GM19240 (cell line): ENCODE measurements around the gene BECN2.
A peak's percentile ranks its signal among the peaks of the same experiment; 100 is the strongest.
"Not testable (repeated sequence)": the region's sequence is repeated elsewhere in the genome, so short reads cannot be mapped to it uniquely, and the experiment has no call there.

Experiments
- DNase-seq: peaks from one replicate; pipeline ENCODE4 v3.0.0; 2011; ENCODE audit warnings: low spot score; ENCODE audit not compliant: insufficient read length

The BECN2 gene

DNA sequence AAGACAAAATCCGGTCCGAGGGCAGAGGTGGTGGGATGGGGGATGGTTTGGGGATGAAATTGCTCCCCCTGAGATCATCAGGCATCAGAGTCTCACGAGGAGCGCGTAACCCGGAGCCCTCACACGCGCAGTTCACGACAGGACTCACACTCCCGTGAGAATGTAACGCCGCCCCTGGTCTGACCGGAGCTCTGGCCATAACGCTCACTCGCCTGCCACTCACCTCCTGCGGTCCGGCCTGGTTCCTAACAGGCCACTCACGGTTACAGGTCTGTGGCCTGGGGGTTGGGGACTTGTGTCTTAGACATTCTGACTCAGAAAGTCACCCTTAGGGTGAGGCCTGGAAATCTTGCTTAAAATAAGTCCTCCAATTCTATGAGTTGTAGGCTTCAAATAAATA lies 21.5 kb downstream of the BECN2 start:
- DNase-seq: no peak

DNA sequence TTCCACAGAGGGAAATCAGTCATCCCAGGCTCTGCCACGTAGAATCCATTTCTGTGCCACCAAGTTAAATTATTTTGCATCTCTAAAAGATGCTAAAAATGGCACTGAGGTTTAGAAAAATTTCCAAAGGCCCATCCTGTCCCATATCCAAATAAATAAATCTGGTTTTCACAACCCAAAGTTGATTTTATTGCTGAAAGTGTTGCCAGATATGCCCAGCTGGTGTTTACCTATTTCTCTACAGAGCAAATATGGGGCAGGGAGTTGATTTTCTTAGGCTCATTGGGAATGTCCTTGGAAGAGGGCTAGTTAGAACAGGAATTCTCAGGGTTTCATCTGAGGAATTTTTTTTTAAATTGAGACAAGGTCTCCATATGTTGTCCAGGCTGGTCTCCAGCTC lies 22.4 kb downstream of the BECN2 start:
- DNase-seq: no peak

DNA sequence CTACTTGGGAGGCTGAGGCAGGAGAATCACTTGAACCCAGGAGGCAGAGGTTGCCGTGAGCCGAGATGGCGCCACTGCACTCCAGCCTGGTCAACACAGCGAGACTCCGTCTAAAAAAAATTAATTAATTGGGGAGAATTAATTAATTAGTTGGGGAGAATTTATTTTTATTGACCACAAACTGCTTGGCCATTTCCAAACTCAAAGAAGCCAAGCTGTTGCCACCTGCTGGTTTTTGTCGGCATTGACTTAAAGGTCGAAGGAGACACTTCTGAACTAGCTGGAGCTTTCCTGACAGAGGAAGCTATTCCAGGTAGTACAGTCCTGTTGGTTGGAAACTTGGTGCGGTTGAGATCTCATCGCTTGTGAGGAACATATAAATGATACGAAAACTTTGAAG lies 28.2 kb downstream of the BECN2 start:
- peak; percentile 23 for DNase-seq

DNA sequence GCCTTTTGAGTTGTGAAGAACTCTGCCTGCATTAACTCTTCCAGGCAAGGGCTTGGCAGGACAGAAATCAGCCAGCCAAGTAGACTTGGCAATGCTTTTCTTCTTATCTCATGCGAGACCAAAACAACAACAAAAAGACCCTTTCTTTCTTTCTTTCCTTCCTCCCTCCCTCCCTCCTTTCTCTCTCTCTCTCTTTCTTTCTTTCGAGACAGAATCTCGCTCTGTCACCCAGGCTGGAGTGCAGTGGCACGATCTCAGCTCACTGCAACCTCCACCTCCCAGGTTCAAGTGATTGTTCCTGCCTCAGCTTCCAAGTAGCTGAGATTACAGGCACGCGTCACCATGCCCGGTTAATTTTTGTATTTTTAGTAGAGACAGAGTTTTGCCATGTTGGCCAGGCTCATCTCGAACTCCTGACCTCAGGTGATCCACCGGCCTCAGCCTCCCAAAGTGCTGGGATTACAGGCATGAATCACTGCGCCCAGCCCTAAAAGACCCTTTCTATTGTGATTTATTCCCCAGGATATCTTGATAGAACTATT lies 30.9 kb downstream of the BECN2 start:
- not testable (repeated sequence) for DNase-seq

DNA sequence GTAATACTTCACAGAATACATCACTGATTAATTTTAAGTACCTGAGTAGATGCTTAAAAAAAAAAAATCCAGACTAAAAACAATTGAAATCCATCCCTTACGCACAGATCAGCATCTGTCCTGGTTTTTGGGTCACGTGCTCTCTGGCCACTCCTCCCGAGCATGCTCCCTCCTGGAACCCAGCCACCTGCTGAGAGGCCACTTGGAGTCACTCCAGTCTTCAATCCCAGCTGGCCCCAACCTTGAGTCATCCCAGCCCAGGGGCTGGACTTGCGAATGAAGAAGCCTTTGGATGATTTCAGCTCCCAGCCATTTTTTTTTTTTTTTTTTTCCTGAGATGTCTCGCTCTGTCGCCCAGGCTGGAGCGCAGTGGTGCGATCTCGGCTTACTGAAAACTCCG lies 32.5 kb downstream of the BECN2 start:
- no peak for DNase-seq

DNA sequence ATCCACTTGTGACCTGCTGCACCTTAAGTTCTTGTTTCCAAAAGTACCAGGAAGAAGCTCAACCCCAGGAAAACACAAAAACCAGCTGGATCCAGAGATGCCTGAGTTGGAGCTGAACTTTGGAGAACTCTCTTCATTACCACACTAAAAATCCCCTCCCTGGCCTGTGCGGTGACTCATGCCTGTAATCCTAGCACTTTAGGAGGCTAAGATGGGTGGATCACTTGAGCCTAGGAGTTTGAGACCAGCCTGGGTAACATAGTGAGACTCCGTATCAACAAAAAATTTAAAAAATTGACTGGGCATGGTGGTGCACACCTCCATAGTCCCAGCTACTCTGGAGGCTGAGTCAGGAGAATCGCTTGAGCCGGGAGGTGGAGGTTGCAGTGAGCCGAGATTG lies 35.2 kb downstream of the BECN2 start:
- no peak for DNase-seq

DNA sequence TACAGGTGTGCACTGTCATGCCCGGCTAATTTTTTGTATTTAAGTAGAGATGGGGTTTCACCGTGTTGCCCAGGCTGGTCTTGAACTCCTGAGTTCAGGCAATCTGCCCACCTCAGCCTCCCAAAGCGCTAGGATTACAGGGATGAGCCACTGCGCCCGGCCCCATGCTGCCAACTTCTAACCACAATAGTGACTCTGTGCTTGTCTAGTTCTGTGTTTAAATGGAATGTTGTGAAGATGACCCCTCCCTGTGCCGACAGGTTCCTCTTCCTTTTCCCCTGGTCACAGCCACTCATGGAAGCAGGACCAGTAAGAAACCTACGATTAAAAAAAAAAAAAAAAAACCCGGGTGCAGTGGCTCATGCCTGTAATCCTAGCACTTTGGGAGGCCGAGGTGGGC lies 36.6 kb downstream of the BECN2 start:
- no peak for DNase-seq

DNA sequence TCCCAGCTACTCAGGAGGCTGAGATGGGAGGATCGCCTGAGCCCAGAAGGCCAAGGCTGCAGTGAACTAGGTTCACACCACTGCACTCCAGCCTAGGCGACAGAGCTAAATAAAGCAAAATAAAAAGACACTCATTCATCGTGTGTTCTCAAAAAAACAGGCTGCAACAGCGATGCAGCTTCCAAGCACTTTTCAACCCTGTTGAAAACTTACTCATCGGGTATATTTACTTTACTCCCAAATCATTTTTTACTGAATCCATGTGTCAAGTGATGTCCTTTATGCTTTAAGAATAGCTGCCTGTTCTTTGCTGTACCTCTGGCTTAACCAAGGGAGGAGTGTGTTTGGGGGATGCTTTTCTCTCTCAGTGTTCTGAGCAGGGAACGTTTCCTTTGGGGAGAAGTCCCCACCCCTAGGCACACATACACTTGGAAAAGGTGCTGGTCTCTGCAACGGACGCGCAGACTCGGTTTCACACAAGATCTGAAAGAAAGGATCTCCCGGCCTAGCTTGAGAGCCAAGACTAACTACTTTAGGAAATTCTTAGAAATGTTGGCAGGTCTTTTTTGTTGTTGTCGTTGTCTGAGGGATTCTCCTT lies 39.9 kb downstream of the BECN2 start:
- no peak for DNase-seq

DNA sequence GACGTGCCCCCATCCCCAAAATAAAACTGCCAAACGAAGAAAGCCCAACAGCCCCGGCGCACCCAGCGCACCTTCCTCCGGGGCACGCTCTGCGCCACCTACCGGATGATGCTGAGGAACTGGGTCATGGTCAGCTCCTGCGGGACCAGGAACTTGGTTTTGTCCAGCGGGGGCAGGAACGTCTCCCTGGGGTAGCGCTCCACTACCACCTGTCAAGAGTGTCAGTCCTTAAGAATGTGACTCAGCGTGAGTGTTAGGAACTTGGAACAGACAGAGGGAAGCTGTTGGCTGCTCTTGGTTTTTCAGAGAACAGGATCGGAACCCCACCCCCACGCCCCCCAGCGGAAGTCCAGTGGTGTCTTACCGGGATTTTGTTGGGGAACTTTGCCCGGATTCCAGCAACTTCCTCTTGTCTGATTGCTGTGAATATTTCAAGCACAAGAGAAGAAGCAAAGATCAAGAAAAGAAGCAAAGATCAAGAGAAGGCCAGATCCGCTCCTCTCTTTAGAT lies 40.9 kb downstream of the BECN2 start:
- peak; percentile 56 for DNase-seq

DNA sequence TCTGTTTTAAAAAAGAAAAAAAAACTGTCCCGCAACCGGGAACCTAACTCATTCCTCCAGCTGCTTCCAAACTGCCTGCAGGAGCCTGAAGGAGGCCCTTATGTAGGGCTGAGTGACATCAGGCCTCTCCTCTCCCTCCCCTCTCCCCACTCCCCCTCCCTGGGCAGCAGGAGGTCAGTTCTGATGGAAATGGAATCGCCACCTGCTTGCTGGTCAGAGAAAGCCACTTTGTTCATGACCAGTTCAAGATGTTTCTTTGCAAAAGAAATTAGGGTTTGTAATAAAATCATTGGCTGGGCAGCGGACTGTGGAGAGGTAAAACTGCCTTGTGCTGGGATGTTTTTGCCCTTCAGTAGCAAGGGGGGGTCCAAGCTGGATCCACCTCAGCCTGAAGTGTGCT lies 41.5 kb downstream of the BECN2 start, which contains the start of gene MAP1LC3C:
MAP1LC3C (minus strand) TSS at position 73 of the 400 bp plus-strand sequence. CDS start 90 bp downstream, outside the sequence.
- DNase-seq: no peak

DNA sequence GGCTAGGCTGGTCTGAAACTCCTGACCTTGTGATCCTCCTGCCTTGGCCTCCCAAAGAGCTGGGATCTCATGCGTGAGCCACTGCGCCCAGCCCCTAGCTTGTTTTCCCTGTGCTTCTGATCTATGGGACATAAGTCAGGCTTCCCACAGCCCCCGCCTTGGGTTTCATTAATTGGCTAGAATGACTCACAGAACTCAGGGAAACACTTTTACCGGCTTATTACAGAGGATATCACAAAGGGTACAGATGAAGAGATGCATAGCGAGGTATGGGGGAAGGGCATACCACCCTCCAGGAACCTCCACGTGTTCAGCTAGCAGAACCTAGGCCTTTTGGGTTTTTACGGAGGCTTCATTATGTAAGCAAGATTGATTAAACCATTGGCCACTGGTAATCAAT lies 42.9 kb downstream of the BECN2 start:
- no peak for DNase-seq

DNA sequence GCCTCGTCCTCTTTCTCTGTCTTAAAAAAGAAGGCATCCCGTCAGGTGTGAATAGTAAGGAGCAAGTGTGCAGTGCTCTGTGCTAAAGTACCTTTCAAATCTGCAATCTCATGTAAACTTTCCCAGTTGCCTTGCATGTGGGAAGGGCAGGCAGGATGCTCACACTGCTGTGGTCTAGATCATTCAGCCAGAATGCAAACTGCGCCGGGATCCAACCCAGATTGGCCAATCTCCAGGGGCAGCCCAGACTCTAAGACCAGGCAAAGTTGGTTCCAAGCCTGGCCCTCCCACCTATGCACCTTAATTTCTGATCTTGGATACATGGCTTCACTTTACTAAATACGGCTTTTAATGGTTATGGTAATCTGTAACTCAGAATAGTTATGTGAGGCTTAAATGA lies 44.5 kb downstream of the BECN2 start:
- no peak for DNase-seq

DNA sequence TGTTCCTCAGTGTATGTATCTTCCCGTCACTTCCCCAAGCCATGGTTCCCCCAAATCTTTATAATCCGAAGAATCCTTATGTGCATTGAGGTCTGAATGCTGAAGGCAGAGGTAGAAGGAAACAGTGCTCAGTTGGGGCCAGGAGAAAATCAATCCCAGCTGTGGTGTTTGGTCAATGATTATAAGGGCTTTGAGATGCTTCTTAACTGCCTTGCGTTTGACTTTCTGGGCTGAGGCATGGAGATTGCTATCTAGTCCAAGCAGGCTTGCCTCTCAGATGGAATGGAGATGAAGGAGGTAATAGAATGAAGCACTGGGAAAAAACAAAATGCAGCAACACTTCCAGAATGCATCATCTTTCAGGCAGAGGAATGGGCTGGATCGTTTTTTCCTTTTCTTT lies 44.9 kb downstream of the BECN2 start:
- no peak for DNase-seq

DNA sequence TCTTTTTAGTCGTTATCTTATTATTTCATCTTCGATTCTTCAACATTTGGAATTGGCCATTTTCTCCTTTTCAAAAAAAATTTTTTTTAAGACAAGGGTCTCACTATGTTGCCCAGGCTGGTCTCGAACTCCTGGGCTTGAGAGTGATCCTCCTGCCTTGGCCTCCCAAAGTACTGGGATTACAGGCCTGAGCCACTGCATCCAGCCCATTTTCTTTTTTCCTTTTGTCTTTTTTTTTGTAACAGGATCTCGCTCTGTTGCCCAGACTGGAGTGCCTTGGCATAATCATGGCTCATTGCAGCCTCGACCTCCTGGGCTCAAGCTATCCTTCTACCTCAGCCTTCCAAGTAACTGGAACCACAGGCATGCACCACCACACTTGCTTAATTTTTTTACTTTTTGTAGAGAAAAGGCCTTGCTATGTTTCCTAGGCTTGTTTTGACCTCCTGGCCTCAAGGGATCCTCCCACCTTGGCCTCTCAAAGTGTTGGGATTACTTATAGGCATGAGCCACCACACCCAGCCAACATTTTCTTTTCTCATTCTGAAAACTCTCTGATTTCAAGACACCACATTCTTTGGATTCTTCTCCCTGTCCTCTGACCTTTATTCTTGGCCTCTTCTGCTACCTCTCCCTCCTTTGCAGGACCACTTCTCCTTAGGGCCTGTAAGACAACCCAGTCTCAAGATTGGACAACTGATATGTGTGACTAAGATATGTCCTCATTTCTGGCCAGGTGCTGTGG lies 47.4 kb downstream of the BECN2 start:
- DNase-seq: no peak

DNA sequence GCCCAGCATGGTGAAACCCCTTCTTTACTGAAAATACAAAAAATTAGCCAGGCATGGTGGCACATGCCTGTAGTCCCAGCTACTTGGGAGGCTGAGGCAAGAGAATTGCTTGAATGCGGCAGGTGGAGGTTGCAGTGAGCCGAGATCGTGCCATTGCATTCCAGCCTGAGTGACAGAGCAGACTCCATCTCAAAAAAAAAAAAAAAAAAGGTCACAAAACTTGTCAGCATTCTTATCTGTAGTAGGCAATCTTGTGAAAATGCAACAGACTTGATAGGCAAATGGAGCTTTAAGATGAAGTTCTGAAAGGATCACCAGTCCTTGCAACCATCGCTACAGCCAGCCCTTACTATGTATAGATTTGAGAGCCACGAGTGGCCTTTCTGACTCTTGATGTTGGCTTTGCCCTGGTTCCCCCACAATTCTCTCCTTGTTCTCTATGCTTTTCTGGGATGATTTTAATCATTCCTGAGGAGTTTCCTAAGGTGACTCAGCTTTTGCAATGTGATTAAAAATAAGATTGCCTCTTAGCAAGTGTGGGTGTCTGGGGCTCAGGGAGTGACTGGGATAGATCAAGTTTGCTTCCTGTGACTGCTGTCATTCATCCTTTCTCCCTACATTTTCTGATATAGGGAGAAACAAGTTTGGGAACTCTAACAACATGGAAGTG lies 48.4 kb downstream of the BECN2 start:
- DNase-seq: no peak

DNA sequence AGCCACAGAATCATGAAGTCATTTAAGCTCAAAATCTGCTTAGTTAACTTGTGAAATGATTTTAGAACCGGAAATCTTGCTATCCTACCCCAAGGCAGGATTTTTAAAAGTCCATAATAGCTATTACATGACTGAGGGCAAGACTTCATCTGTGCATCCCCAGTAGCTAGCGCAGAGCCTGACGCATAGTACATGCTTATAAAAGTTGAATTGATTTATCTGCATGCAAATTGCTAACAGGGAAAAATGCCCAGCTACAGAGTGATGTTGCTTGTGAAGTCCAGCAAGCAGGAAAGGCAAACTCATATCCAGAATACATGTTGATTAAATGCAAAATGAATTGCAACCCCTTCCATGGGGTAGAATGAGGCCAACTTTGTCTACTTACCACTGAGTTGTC lies 49.4 kb downstream of the BECN2 start:
- no peak for DNase-seq
